Tibial nerve (tissue), 4 donors: ENCODE results near the gene TIMM23.
"Not testable (repeated sequence)": the region's sequence is repeated elsewhere in the genome, so short reads cannot be mapped to it uniquely, and the experiment has no call there.

Source experiments
- EP300 ChIP-seq, 2 donors: sonication (generic); formaldehyde crosslinking; IDR thresholded peaks; one replicate each; pipeline ENCODE4 v1.6.1; 2017; ENCODE audit warnings: antibody characterized with exemption in 2 of 2, mild to moderate bottlenecking in 1 of 2
- POLR2A ChIP-seq, 2 donors: fragments of 450-650 bp; IDR thresholded peaks; one replicate each; pipeline ENCODE4 v1.6.1; 2017; ENCODE audit warnings: antibody characterized with exemption in 2 of 2, mild to moderate bottlenecking in 2 of 2, moderate library complexity in 2 of 2
- TF ChIP-seq, protein P1 (sequence below), 5 experiments: fragments of 200-600 bp in 3 of 5; fragments of 450-650 bp in 2 of 5; sonication (generic) in 3 of 5; IDR thresholded peaks; one replicate each; pipeline ENCODE4 v1.5.1; 2016 to 2019; ENCODE audit warnings: antibody characterized with exemption in 5 of 5, mild to moderate bottlenecking in 3 of 5, moderate library complexity in 2 of 5

DNA sequence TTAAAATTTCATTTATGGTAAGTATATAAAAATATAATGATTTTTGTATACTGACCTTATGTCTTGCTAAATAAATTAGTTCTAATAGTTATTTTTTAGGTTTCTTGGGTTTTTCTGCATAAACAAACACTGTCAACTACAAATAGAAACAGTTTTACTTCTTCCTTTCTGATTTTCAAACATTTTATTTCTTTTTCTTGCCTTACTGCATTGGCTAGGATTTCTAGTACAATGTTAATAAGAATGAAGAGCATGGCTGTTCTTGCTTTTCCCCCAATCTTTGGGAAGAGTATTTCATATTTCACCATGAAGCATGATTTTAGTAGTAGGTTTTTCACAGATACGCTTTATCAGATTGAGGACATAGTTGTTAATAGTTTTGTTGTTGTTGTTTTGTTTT, 45.5 kb upstream of the TIMM23 start:
- TF ChIP-seq, protein P1, sequence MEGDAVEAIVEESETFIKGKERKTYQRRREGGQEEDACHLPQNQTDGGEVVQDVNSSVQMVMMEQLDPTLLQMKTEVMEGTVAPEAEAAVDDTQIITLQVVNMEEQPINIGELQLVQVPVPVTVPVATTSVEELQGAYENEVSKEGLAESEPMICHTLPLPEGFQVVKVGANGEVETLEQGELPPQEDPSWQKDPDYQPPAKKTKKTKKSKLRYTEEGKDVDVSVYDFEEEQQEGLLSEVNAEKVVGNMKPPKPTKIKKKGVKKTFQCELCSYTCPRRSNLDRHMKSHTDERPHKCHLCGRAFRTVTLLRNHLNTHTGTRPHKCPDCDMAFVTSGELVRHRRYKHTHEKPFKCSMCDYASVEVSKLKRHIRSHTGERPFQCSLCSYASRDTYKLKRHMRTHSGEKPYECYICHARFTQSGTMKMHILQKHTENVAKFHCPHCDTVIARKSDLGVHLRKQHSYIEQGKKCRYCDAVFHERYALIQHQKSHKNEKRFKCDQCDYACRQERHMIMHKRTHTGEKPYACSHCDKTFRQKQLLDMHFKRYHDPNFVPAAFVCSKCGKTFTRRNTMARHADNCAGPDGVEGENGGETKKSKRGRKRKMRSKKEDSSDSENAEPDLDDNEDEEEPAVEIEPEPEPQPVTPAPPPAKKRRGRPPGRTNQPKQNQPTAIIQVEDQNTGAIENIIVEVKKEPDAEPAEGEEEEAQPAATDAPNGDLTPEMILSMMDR (IDR thresholded peaks at IDR 0.05), result not testable (repeated sequence)
- not testable (repeated sequence) for TF ChIP-seq POLR2A, EP300 (IDR thresholded peaks at IDR 0.05)
